Panc1 (cell line): ENCODE results near the gene LETM1.

Source experiments
- CTCF ChIP-seq: fragments of 450-650 bp; IDR thresholded peaks from 2 replicates; pipeline ENCODE4 v1.5.1; 2017; ENCODE audit warnings: mild to moderate bottlenecking
- POLR2AphosphoS5 ChIP-seq: IDR thresholded peaks from 2 replicates; pipeline ENCODE4 v1.6.1; 2012; ENCODE audit warnings: mild to moderate bottlenecking, low read depth, low read length, moderate library complexity
- REST ChIP-seq, 2 experiments: IDR thresholded peaks; 2 replicates each; pipeline ENCODE4 v1.6.1; 2011 to 2012; ENCODE audit warnings: low read depth in 2 of 2, control low read depth in 1 of 2, low read length in 1 of 2, mild to moderate bottlenecking in 1 of 2, moderate library complexity in 1 of 2; ENCODE audit not compliant: insufficient read depth in 1 of 2
- TCF7L2 ChIP-seq: IDR thresholded peaks from 2 replicates; pipeline ENCODE4 v1.6.1; 2011; ENCODE audit warnings: mild to moderate bottlenecking, low read depth, low read length, inconsistent platforms

DNA sequence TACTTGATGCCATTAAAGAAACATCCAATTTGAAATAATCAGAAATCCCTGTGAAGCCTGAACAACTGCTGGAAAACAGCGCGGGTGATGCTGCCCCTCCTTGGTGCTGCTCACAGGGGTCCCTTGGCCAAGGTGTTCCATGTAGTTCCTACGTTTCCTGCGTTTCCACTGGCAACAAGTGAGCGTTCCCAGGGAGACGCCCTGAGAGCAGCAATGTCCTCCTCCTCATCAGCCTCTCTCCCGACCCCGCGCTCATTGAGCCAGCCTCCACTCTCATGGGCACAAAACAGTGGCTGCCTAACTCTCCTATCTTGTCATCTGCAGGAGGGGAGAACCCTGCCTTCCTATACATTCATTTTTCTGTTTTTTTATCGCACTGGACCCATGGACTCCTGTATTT lies 18.9 kb downstream of the LETM1 start:
- TF ChIP-seq CTCF (no peak), REST (IDR thresholded peaks at IDR 0.05; ENCODE audit: insufficient read depth in 1 of 2, low read depth in 2 of 2, low read length in 1 of 2) (no peak), POLR2AphosphoS5 (no peak), TCF7L2 (no peak)
